ENCODE data around the gene FHIP2A.

FHIP2A gene

GRCh38 chr10:114811862-114812261, 9.7 kb upstream of the FHIP2A start:
- DNase-seq: no peak
- H3K9me3 ChIP-seq: no peaks in the 10 kb centered on the region
- H3K27me3 ChIP-seq: no peaks in the 10 kb centered on the region
- TF ChIP-seq, protein P1, sequence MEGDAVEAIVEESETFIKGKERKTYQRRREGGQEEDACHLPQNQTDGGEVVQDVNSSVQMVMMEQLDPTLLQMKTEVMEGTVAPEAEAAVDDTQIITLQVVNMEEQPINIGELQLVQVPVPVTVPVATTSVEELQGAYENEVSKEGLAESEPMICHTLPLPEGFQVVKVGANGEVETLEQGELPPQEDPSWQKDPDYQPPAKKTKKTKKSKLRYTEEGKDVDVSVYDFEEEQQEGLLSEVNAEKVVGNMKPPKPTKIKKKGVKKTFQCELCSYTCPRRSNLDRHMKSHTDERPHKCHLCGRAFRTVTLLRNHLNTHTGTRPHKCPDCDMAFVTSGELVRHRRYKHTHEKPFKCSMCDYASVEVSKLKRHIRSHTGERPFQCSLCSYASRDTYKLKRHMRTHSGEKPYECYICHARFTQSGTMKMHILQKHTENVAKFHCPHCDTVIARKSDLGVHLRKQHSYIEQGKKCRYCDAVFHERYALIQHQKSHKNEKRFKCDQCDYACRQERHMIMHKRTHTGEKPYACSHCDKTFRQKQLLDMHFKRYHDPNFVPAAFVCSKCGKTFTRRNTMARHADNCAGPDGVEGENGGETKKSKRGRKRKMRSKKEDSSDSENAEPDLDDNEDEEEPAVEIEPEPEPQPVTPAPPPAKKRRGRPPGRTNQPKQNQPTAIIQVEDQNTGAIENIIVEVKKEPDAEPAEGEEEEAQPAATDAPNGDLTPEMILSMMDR (IDR thresholded peaks at IDR 0.05; ENCODE audit: low read depth, low read length): no peak
- no peak overlapping the region for H3K4me3 ChIP-seq (ENCODE audit: low read depth, low read length)
- no peaks in the 10 kb centered on the region for H3K36me3 ChIP-seq
- H3K4me1 ChIP-seq: no peaks in the 10 kb centered on the region; the same call in 1 of the 2 replicates

DNA sequence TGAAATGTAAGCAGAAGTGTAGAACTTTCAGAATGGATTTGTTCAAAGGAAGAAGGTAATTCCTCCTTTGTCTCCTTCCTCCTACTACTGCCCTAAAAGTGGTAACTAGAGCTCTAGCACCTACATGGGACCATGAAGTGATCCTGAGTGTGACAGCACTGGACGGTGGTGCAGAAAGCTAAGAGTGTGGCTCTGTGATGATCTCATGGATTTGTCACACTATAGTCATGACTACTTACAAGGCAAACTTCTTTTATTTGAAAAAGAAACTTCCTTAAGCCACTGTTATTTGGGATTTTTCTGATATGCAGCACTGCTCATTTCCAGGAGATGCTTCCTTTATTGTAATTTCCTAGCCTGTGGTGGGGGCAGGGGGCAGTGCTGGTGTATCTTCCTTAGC, 5.8 kb upstream of the FHIP2A start:
- no peak overlapping the region for H3K4me3 ChIP-seq (ENCODE audit: low read depth, low read length)
- no peaks in the 10 kb centered on the region for H3K36me3 ChIP-seq
- no peak for DNase-seq
- H3K27me3 ChIP-seq: no peaks in the 10 kb centered on the region
- peaks cover 2% of the 10 kb centered on the region; the same call in 1 of the 2 replicates for H3K4me1 ChIP-seq
- TF ChIP-seq, protein P1 (IDR thresholded peaks at IDR 0.05; ENCODE audit: low read depth, low read length): no peak
- no peaks in the 10 kb centered on the region for H3K9me3 ChIP-seq

GRCh38 chr10:114816308-114816707, 5.3 kb upstream of the FHIP2A start:
- Histone ChIP-seq H3K9me3 (no peaks in the 10 kb centered on the region), H3K4me3 (ENCODE audit: low read depth, low read length) (no peak overlapping the region), H3K36me3 (no peaks in the 10 kb centered on the region), H3K27me3 (no peaks in the 10 kb centered on the region), H3K4me1 (peaks cover 2% of the 10 kb centered on the region; the same call in 1 of the 2 replicates)
- DNase-seq: no peak
- TF ChIP-seq, protein P1 (IDR thresholded peaks at IDR 0.05; ENCODE audit: low read depth, low read length): no peak

DNA sequence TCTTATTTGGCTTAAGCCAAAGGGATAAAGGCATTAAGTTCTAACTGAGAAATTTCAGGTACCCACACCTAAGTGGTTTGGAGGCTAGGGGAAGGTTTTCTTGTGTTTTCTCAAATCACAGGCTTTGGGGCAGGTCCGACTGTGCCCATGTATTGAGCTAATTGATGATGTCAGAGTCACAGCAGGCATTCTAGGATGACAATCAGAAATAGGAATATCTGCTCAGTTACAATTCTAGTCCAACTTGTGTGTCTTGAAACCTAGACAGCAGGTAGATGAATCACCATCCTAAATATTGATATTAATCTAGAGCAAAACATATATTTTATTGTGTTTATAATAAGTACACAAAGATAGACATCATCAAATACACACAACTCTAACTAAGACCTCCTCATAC, 2.3 kb upstream of the FHIP2A start:
- no peaks in the 10 kb centered on the region for H3K9me3 ChIP-seq
- peaks cover 8% of the 10 kb centered on the region for H3K4me1 ChIP-seq
- no peaks in the 10 kb centered on the region for H3K36me3 ChIP-seq
- H3K4me3 ChIP-seq (ENCODE audit: low read depth, low read length): no peak overlapping the region
- TF ChIP-seq, protein P1 (IDR thresholded peaks at IDR 0.05; ENCODE audit: low read depth, low read length): no peak
- no peak for DNase-seq
- H3K27me3 ChIP-seq: no peaks in the 10 kb centered on the region

DNA sequence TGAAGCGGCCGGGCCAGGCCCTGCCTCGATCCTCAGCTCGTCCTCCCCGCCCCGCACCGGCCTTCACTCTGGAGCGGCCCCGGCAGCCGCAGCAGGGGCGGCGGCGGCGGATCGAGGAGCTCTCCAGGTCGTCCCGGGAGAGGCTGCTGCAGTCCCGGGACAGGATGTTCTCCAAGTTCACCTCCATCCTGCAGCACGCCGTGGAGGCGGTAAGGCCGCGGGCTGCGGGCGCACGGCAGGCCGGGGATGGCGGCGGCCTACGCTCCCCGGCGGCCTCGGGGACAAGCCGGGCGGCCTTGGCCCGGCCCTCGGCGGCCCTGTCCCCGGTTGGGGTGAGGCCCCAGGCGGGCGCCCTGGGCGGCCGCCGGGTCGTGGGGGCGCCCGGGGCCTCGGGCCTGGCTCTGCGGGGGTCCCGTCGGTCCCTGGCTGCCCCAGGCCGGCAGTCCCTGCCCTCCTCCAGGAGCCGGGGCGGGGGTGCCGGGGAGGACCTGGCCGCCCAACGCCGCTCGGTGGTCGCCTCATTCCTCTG, 399 bp downstream of the FHIP2A start:
- Histone ChIP-seq H3K27me3 (no peaks in the 10 kb centered on the region), H3K9me3 (no peaks in the 10 kb centered on the region), H3K36me3 (peaks cover 4% of the 10 kb centered on the region; the same call in 1 of the 2 replicates), H3K4me3 (ENCODE audit: low read depth, low read length) (peak overlapping the region; percentile 90), H3K4me1 (peaks cover 10% of the 10 kb centered on the region)
- DNase-seq: peak; percentile 24
- TF ChIP-seq, protein P1 (IDR thresholded peaks at IDR 0.05; ENCODE audit: low read depth, low read length): no peak

DNA sequence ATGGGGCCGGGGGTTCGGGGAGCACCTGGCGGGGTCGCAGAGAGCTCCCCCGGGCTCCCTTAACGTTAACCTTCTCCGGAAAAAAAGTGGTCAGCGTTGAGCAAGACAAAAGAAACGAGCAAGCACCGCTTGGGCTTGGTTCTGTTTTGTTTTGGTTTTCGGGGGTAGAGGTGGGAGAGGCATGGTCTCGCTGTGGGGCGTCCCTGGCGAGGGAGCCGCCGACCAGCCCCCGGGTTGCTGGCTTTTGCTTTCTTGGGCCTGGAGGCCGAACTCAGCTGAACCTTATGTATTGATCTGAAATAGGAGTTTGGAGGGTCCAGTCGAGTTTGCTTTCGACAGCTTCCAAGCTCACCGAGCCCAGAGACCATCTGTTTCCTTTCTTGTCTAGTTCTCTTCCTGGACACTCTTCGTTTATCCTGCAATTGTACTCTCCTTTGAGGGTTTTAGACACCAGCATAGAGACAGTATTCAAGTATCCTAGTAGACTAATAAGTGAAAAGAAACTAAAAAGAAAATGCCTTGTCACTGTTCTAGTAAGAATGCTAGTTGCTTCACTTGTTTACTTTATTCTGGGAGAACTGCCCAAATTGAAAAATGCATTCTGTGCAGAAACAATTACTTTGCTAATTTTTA, 980 bp downstream of the FHIP2A start:
- peaks cover 4% of the 10 kb centered on the region; the same call in 1 of the 2 replicates for H3K36me3 ChIP-seq
- H3K4me3 ChIP-seq (ENCODE audit: low read depth, low read length): peak overlapping the region; percentile 90
- peaks cover 10% of the 10 kb centered on the region for H3K4me1 ChIP-seq
- DNase-seq: no peak
- no peaks in the 10 kb centered on the region for H3K27me3 ChIP-seq
- TF ChIP-seq, protein P1 (IDR thresholded peaks at IDR 0.05; ENCODE audit: low read depth, low read length): no peak
- H3K9me3 ChIP-seq: no peaks in the 10 kb centered on the region

Data from BE2C (cell line).